Middle frontal gyrus (tissue), 1 donor: ENCODE data around the gene NADSYN1.

Experiments used
- DNase-seq: peaks from one replicate; pipeline ENCODE4 v3.0.0-alpha.2; 2015; ENCODE audit warnings: low spot score; ENCODE audit errors: extremely low spot score

NADSYN1 gene

DNA sequence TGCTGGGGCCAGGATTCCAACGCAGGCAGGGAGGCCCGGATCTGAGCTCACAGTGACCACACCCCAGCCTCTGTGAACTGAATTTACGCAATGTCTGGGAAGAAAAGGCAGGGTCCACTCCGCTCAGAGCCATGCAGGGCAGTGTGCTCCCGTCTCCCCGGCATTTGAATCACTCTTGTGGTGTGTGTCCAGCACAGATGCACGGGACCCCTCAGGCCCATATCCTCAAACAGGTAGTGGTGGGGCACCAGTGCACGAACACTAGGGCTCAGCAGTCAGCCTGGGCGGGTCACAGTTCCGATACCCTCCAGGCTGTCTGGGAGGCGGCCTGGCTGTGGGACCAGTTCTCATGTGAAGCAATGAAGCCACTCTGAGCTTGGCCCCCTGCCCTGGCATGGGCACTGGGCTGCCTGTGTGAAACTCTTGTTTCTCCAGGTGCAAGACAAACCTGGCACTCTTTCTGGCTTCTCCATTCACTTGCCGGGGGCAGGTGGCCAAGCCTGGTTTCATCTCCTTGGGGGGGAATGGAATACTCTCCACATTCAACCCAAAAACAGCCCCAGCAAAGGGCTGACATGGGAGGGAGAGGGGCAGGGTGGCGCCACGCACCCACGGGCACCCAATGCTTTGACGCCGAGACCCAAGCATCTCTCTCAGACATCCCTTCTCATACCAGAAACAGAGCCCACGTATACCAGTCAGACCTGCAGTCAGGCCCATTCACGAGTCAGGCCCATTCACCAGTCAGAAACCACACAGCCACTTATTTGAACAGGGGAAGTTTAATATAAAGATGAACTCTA lies 19.2 kb upstream of the NADSYN1 start:
- no peak for DNase-seq

DNA sequence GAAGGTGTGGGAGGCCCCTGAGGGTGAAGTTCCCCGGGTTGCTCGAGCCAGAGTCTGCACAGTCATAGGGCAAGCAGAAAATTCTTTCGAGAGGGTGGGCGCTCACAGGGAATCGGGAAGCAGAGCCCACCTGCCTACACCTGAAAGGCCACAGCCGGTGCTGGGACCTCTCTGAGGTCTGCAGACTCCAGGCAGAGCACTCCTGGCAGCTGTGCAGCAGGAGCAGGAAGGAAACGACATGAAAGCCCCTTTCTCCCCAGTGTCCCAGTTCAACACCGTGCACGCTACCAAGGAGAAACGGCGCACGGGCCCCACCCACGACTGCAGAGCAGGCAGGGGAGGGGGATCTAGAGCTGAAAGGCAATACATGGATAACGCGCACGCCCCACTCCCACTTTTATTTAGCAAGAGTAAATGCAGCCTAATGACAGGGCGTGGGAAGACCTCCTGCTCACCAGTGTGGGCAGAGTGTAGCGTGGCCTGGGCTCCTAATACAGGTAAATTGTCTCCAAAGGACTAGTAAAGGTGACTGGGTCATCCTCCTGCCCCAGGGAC lies 18.4 kb upstream of the NADSYN1 start:
- no peak for DNase-seq

DNA sequence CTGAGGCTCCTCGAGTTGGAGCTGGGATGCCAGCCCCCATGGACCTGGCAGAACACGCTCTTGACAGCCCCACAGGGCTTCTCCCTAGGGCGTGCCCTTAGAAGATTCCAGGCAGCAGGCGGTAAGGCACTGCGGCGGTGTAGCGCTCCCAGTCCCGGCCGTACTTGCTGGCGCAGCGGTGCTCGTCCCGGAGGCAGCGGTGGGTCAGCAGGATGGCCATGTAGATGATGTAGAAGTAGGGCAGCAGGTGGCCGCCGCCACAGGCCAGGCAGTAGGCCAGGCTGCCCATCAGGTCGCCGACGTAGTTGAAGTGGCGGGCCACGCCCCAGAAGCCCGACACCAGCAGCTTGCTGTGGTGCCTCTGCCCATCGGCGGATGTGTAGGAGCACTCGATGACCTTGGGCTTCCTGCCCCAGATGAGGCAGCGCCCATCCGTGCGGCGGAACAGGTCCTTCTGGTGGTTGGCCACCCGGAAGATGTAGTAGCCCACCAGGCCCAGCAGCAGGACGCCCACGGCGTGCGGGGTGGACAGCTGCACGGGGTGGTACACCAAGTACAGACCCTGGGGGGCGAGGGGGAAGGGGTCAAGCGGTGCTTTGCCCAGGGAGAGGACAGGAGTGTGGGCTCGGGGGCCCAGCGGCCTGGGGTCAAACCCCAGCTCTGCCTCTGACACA lies 17.6 kb upstream of the NADSYN1 start:
- DNase-seq = no peak

DNA sequence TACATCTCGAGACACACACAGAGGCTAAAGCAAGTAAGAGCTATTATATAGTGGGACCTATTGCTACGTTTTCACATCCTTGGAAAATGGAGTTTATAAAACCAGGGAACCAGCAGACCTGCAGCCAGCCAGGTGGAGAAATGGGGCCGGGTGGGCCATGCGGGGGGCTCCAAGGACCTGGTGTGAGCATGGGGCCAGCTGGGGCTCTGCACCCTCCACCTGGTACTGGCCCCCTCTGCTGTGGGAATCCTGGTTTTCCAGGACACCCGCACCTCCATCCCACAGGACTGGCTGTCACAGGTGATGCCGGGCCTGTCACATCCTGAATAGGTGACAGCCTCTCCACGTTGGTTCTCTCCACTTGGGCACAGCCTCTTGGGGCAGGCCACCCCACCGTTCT lies 16.1 kb upstream of the NADSYN1 start:
- DNase-seq = no peak

DNA sequence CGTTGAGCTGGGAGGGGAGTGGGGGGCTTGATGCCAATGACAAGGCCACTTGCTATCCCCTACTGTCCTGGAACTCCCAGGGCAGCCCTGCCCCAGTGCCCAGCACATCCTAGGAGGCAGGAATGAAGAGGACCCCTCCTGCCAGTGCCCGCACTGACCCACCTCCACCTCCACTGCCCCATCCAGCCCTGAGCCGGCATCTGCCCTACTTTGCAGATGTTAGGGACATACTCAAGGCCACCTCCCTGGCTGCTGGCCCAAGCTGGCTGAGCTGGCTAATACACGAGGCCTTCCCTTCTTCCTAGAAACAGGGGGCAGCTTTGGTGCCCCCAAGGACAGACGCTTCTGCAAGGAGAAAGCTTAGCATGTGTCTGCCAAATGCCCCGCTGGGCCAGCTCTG lies 15.6 kb upstream of the NADSYN1 start:
- DNase-seq = no peak

DNA sequence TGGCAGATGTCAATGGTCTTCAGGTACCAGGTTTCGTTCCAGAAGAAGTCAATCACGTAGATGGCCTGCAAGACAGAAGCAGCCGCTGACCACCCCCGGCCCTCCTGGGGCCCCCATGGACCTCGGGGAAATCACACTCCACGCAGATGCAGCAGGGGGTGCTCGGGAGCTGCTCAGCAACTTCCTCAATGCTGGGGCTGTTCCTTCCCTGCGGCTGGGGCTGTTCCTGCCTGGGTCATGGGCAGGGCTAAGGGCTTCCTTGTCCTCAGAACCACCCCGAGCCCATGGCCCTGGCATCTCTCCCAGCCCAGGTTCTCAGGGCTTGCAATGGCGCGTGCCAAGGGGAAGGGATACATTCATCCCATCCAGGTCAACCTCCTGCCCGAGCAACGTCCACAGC lies 15.1 kb upstream of the NADSYN1 start:
- DNase-seq = no peak

DNA sequence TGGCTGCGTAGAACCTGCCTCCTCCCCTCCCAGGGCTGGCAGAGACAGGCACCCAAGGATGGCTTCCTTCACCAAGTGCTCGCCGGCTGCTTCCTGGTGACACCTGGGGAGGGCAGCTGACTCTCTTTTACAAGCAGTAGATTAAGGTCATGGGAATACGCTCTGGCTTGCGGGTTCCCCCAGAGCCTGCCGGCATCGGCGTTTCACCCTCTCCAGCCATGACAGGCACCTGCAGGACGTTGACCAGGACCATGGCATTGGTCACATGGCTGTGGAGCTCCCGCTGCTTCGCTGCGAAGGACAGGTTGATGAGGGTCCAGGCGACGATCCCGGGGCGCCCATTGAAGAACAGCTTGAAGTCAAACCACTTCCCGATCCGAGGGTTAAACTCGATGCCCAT lies 14.4 kb upstream of the NADSYN1 start:
- no peak for DNase-seq

DNA sequence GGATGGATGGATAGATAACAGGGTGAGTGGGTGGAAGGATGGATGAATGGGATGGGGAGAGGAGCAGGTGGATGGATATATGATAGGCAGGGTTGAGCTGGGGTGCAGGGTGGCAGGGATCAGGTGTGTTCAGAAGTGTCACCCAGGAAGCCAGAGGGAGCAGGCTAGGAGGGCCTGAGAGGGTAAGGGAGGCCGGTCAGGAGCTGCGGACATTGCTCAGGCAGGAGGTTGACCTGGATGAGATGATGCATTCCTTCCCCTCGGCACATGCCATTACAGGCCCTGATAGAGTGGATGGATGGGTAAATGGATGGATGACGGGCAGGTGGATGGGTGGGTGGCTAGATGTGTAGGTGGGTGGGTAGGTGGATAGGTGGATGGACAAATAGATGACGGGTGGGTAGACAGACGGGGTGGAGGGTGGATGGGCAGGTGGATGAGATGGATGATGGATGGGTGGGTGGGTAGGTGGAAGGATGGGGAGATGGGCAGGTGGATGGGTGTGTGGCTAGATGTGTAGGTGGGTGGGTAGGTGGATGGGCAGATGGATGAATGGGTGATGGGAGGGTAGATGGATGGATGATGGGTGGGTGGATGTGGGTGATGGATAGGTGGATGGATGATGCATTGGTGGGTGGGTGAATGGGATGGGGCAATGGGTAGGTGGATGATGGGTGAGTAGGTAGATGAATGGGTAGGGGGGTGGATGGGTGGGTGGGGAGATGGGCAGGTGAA lies 12.8 kb upstream of the NADSYN1 start:
- DNase-seq = no peak

DNA sequence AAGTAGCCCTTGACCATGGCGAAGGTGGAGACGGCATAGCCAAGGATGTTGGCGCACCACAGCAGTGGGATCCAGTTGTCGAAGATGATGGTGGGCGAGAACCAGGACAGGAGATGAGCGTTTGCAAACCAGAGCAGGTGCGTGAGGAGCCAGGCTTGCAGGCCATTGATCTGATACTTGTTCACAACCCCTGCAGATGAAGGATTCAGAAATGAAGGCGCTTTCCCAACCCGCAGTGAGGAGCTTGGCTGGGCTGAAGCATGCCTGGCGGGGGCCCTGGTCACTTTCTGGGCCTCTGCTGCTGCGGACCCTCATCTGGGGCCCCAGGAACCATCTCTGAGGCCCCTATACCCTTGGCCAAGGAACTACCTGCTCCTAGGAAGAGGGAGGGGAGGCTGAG lies 11.8 kb upstream of the NADSYN1 start:
- no peak for DNase-seq

DNA sequence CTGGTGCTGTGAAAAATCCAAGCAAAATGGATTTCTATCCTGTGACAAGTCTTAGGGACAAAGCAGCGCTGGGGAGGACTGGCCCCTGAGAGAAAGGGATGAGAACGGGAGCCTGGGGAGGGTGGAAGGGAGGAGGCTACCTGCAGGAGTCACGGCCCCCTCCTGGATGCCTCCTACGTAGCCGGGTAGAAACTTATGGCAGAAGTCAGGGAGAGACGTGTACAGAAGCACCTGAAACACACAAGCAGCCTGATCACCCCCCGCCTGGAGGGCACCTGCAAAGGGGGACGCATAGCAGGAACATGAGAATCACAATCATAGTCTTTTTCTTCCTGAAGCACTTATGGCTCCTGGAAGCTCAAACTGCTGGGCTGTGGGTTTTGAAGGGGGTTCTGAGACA lies 10.9 kb upstream of the NADSYN1 start:
- DNase-seq = no peak

DNA sequence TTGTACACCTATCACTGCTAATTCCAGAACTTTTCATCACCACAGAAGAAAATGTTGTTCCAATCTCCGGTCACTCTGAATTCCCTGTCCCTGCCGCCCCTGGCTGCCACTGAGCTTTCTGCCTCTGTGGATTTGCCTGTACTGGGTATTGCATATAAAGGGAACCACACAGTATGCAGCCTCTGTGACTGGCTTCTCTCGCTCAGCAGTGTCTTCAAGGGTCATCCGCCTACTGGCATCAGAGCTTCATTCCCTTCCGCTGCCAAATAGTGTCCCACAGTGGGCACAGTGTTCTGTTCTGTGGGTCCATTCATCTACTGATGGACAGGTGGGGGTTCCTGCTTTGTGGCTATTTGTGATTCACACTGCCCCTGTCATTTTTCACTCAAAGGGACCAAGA lies 10.1 kb upstream of the NADSYN1 start:
- DNase-seq = no peak

DNA sequence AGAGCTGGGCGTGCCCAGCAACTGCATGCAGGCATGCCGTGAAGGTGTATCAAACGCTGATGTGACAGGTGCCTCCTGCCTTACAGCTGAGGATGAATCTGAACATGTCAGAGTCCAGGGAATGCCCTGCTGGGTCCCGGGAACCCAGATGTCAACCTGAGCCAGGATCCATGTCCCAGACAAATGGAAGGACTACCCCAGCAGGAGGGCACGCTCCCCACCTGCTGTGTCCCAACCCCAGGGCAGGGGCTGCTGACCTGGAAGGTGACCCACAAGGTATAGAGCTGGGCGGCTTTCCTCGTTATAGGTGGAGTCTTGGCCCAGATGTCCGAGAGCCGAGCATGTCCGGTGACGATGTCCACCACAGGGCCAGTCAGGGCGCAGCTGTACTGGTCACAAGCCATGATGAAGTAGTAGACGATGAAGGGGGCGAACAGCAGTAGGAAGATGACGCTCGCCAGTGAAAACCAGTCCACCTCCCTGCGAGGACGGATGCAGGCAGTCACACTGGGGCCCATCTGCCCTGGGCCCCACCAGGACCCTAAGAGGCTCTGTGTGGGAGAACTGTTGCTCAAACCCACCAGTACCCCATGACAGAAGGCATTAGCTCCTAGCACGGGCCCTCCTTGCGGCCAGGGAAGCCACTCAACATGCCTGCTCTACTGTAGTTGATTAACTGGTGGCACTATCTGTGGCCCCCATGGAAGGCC lies 9.1 kb upstream of the NADSYN1 start:
- no peak for DNase-seq

DNA sequence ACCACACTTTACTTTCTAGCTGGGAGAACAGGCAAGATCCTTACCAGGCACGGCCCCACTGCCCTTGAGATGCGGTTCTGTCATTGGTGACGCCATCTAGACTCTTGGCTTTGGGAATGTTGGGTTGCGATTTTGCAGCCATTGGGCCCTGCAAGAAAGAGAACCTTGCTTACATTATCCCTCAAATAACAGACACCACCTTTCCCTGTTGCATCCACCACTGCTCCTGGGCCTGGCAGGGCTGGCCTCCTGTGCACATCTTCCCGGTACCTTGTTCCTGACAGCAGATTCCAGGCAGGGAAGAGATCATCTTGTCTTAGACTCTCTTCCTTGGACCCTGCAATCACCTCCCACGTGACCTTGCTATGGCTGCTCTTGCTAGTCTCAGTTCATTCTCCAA lies 8.2 kb upstream of the NADSYN1 start:
- DNase-seq = no peak

DNA sequence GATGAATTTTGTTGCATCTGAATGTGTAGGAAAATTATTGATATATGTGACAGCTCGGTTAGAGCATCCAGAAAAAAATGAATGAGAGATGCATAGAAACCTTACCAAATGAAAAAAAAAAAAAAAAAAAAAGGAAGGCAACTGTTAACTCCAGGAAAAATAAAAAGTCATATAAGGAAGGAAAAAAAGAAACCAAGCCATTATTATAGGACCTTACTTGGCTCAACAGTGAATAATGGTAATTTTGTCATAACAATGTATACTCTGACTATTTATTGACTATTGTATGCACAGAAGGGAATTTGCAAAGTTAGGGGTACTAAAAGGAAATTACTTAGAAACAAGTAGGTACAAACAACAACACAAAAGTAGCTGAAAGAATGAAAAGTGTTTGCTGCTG lies 6.9 kb upstream of the NADSYN1 start:
- DNase-seq = no peak

DNA sequence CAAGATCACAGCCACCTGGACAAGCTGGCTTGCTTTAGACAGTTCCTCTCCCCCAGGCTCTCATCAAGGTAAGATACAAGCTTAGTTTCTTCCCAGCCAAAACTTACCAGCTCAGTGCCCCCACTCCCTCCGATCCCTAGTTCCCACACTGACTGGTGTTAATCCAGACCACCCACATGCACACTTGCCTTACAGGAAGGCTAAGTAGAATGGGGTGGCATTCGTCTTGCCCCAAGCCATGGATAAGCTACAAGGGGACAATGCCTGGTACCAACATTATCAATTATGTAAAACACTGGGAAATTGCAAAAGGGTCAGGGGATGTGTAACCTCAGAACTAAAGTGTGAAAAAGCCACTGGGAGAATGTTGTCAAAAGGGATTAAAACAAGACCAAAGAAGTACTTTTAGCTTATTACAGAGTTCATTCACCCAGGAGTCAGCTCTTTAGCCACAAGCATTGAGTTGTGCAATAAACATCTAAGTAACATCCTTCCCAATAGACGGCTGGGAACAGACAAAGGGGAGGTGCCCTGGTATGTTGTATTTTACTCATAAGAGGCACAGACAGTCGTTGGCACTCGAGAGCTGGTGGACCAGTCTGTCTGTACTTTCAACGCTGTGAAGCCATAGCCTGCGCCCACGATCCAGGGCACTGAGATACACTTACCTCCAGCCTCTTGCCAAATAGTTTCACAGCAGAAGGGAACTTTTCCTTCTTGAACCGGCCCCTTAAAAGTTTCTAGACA lies 5.9 kb upstream of the NADSYN1 start:
- DNase-seq = no peak

DNA sequence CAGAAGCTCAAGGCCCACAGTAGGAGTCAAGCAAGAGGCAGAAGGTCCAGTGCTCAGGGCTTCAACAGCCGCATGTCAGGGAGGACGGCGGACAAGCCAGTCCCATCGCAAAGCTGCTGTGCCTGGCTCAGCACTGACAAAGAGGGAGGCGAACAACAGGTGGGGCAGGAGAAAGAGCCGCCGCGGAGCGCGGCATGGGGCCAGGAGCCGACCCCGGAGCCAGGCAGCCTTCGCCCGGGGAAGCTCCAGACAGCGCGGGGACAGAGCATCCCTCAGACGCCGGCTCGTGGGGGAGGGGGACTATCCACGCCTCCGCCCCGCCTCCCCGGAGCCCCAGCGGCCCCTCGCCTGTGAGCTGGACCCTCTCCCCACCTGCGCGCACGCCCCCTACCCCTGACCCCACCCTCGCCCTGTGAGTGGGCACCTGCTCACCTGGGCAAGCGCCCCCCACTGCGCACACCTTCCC lies 5.2 kb upstream of the NADSYN1 start:
- DNase-seq = no peak

DNA sequence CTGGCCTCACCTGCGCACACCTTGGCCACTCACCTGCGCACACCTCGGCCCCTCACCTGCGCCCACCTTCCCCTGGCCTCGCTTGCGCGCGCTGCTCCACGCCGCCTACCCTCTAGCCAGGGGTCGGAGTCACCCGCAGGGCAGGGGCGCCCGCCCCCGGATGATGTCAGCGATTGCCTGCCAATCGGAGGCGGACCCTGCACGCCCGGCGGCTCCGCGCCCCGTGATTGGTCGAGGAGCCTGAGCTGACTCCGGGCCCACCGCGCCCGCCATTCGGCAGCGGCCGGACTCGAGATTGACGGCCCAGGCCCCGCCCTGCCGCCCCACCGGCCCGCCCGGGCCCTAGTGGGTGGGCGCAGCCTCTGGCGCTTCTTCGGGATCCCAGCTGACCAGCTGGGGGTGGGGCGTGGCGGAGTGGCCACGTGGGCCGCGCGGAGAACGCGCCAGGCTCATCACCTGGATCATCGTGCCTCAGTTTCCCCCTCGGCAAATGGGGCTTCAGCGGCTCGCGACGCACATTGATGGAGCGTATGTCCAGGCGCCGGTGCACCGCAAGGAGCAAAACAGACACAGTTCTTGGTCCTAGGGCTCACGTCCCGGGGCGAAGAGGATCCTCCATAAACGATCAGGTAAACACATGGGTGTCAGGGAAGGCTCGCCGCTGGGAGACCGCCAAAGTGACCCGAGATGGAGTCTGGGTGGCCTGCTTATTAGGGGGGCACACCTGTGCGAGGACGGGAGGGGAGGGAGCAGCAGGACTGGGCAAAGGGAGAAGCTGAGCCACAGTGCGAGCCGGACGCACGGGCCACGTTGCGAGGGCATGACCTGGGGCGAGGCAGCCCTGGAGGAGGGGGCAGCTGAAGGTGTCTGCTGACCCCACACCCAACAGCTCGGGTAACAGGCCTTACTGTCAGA lies 4.5 kb upstream of the NADSYN1 start, which contains the start of gene DHCR7:
TSS of gene DHCR7 (minus strand) at position 137 of the 915 bp plus-strand sequence. CDS start 3,441 bp downstream, outside the sequence.
- peak; percentile 90 for DNase-seq

DNA sequence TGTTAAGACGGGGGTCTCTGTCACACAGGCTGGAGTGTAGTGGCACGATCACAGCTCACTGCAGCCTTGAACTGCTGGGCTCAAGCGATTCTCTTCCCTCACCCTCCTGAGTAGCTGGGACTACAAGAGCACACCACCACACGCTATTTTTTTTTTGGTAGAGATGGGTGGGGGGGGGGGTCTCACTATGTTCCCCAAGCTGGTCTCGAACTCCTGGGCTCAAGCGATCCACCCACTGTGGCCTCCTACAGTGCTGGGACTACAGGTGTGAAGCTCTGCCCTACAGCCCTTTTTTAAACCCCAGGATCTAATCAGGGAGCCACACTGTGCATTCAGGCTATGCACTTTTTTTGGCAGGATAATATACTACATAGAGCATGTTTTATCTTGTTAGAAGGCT lies 3.4 kb upstream of the NADSYN1 start:
- no peak for DNase-seq

DNA sequence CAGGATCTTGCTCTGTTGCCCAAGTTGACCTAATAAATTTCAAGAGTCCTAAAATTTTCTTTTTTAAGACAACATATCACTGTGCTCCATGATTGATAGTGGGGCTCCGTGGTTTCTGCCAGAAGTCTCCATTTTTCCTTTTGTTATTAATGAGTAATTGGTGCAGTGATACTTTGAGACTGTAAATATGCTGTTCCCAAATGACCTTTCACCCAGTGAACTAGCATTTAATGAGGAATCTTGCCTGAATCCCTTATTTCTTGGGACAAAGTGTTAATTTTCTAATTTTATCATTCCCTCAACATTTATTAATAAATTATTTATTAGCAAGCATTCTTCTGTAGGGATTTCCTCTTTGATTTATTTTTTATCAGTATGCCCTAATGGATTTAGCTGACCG lies 2.5 kb upstream of the NADSYN1 start:
- DNase-seq = no peak
